Measurements from ENCODE around the gene CDKAL1.

Gene CDKAL1

DNA sequence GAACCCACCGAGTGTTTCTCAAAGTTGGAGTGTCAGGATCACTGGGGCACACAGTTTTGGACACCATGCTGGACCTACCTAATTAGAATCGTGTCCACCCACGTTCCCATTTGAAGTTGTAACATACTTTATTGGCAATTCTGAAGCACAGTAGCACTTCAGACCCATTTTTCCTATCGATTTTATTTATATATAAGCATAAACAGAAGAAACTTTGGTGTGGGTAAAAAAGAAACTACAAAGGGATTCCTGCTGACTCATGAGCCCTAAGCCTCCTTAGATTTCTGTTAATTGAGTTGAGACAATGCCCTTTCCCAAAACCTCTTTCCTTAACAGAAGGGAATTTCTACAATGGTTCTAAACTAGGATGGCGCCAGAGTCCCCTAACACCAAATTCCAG is 398.0 kb downstream of the CDKAL1 start:
- no peak for TF ChIP-seq POLR2AphosphoS5 (IDR thresholded peaks at IDR 0.05; ENCODE audit: low read depth, low read length)
- no peak for TF ChIP-seq SIN3A (IDR thresholded peaks at IDR 0.05; ENCODE audit: borderline replicate concordance, insufficient read depth, low read length)
- no peak for TF ChIP-seq TAF1 (IDR thresholded peaks at IDR 0.05; ENCODE audit: borderline replicate concordance, insufficient read depth, low read length)
- TF ChIP-seq, protein P1, sequence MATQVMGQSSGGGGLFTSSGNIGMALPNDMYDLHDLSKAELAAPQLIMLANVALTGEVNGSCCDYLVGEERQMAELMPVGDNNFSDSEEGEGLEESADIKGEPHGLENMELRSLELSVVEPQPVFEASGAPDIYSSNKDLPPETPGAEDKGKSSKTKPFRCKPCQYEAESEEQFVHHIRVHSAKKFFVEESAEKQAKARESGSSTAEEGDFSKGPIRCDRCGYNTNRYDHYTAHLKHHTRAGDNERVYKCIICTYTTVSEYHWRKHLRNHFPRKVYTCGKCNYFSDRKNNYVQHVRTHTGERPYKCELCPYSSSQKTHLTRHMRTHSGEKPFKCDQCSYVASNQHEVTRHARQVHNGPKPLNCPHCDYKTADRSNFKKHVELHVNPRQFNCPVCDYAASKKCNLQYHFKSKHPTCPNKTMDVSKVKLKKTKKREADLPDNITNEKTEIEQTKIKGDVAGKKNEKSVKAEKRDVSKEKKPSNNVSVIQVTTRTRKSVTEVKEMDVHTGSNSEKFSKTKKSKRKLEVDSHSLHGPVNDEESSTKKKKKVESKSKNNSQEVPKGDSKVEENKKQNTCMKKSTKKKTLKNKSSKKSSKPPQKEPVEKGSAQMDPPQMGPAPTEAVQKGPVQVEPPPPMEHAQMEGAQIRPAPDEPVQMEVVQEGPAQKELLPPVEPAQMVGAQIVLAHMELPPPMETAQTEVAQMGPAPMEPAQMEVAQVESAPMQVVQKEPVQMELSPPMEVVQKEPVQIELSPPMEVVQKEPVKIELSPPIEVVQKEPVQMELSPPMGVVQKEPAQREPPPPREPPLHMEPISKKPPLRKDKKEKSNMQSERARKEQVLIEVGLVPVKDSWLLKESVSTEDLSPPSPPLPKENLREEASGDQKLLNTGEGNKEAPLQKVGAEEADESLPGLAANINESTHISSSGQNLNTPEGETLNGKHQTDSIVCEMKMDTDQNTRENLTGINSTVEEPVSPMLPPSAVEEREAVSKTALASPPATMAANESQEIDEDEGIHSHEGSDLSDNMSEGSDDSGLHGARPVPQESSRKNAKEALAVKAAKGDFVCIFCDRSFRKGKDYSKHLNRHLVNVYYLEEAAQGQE (IDR thresholded peaks at IDR 0.05; ENCODE audit: insufficient read depth in 1 of 2, low read depth in 2 of 2, low read length in 2 of 2), result no peak
- no peak for TF ChIP-seq FOXP2 (optimal IDR thresholded peaks at IDR 0.05; ENCODE audit: borderline replicate concordance, extremely low read depth, extremely low read length, insufficient read depth)

DNA sequence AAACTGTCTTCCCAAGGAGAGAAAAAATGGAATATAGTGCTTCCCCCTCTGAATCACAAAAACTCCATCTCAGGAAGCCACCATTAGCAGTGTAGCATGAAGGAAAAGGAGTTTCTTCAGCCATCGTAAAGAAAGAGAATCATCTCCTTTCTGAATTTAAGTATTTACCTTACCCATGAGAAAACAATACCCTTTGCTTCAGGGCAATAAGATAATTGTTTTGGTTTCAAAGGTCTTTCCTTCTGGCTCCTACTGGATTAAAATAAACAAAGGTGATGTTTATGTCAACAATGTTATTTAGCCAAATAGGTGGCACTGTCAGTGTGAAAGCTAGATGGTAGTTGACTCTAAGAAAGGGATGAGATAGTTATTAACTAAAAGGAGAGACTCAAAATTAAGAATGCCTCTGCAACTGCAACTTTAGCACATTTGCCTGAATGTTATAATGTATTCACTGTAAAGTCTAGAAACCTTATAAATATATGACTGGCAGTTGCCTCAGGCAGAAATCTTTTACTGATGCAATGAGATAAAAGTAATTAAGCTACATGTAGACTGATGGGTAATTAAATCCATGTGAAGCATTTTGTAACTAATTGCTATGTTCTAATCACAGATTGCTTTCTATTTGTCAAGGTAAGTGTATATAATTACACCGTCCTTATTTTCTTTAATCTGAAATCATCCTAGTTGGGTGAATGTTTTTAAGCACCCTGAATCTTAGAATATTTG is 399.0 kb downstream of the CDKAL1 start:
- TF ChIP-seq POLR2AphosphoS5 (IDR thresholded peaks at IDR 0.05; ENCODE audit: low read depth, low read length) (no peak), SIN3A (IDR thresholded peaks at IDR 0.05; ENCODE audit: borderline replicate concordance, insufficient read depth, low read length) (no peak)

DNA sequence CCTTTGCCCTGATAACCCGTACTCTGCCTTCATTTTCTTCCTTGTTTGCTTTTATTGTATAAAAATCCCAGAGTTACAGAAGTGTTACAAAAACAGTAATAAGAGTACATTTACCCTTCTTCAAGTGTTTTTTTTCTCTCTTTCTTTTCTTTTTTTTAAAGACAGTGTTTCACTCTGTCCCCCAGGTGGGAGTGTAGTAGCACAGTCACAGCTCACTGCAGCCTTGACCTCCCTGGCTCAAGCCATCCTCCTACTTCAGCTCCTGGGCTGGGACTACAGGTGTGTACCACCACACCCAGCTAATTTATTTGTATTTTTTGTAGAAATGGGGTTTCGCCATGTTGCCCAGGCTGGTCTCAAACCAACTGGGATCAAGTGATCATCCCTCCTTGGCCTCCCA is 402.7 kb downstream of the CDKAL1 start:
- TF ChIP-seq, protein P1 (IDR thresholded peaks at IDR 0.05; ENCODE audit: insufficient read depth in 1 of 2, low read depth in 2 of 2, low read length in 2 of 2), result no peak
- TF ChIP-seq POLR2AphosphoS5 (IDR thresholded peaks at IDR 0.05; ENCODE audit: low read depth, low read length) (no peak), SIN3A (IDR thresholded peaks at IDR 0.05; ENCODE audit: borderline replicate concordance, insufficient read depth, low read length) (no peak), FOXP2 (optimal IDR thresholded peaks at IDR 0.05; ENCODE audit: borderline replicate concordance, extremely low read depth, extremely low read length, insufficient read depth) (no peak), TAF1 (IDR thresholded peaks at IDR 0.05; ENCODE audit: borderline replicate concordance, insufficient read depth, low read length) (no peak)

DNA sequence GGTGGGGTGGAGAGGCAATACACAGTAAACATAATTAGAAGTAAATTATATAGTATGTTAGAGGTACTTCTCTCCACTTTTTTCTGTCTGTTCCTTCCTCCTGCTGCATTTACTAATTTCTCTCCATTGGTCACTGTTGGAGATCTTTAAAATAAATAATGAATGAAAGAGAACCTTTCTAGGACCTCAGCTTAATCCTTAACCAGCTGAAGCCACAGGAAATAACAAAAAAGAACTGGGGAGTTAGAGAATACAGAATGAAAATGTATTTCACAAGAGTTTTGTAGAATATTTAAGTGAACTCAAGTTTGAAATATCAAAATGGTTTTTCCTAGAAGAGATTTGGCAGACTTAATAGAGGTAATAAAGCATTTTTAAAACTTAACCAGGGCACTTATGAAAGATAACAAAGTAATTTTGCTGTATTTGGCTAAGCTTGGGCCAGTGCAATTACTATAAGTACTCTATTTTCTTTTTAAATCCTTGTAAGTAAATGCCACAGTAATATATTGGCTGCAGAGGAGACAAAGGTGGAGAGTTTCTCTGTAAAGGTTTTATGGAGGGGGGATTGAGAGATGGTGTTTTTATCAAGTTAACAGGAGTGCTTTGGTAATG is 405.0 kb downstream of the CDKAL1 start:
- TF ChIP-seq POLR2AphosphoS5 (IDR thresholded peaks at IDR 0.05; ENCODE audit: low read depth, low read length) (no peak), TAF1 (IDR thresholded peaks at IDR 0.05; ENCODE audit: borderline replicate concordance, insufficient read depth, low read length) (no peak), FOXP2 (optimal IDR thresholded peaks at IDR 0.05; ENCODE audit: borderline replicate concordance, extremely low read depth, extremely low read length, insufficient read depth) (no peak), SIN3A (IDR thresholded peaks at IDR 0.05; ENCODE audit: borderline replicate concordance, insufficient read depth, low read length) (no peak)
- TF ChIP-seq, protein P1 (IDR thresholded peaks at IDR 0.05; ENCODE audit: insufficient read depth in 1 of 2, low read depth in 2 of 2, low read length in 2 of 2), result no peak

DNA sequence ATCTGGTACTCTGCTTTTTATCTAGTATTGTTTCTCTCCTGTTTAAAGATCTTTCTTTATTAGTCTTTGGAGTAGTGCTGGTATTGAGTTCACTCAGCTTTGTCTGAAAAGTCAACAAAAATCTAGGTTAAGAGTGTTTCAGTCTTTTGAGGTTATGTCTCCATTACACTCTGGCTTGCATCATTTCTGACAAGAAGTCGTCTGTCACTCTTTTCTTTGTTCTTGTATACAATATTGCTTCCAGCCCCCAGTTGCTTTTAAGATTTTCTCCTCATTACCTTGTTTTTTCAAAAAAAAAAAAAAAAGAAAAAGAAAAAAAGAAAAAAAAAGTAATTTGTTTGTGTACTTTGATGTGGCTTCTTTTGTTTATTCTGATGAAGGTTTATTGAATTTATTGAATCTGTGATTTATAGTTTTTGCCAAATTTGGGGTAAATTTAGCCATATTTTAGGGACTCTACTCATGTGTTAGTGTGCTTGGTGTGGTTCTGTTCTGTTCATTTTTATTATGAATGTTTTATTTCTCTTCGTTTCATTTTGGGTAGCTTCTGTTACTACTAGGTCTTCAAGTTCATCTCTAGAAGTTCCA is 408.9 kb downstream of the CDKAL1 start:
- TF ChIP-seq SIN3A (IDR thresholded peaks at IDR 0.05; ENCODE audit: borderline replicate concordance, insufficient read depth, low read length), result no peak
- TF ChIP-seq, protein P1 (IDR thresholded peaks at IDR 0.05; ENCODE audit: insufficient read depth in 1 of 2, low read depth in 2 of 2, low read length in 2 of 2), result no peak
- no peak for TF ChIP-seq FOXP2 (optimal IDR thresholded peaks at IDR 0.05; ENCODE audit: borderline replicate concordance, extremely low read depth, extremely low read length, insufficient read depth)
- TF ChIP-seq TAF1 (IDR thresholded peaks at IDR 0.05; ENCODE audit: borderline replicate concordance, insufficient read depth, low read length), result no peak
- TF ChIP-seq POLR2AphosphoS5 (IDR thresholded peaks at IDR 0.05; ENCODE audit: low read depth, low read length), result no peak
